ENCODE data around the gene OR7G3. TPM values are rescaled to one million over a fixed set of nuclear protein-coding genes. Genes with fewer than 3 reads are reported as not detected.
A peak's percentile ranks its signal among the peaks of the same experiment; 100 is the strongest.

OR7G3 gene
- polyA plus RNA-seq, 1 donor from 2014 or later, result not detected

- no peak overlapping the region for H3K4me2 ChIP-seq (ENCODE audit: low read length)
- peaks cover 90% of the 10 kb centered on the region for H3K79me2 ChIP-seq (replicated peaks; ENCODE audit: insufficient read depth, low read length)
- no peaks in the 10 kb centered on the region for H3F3A ChIP-seq (ENCODE audit: insufficient read depth, low read length, poor library complexity, severe bottlenecking)
- H3K27ac ChIP-seq (ENCODE audit: low read length), result no peak overlapping the region
- H3K4me3 ChIP-seq (ENCODE audit: low read length), result no peak overlapping the region
- H3K9me2 ChIP-seq (ENCODE audit: insufficient read depth, low read length), result no peaks in the 10 kb centered on the region
- peaks cover 7% of the 10 kb centered on the region for H3K9me3 ChIP-seq (ENCODE audit: low read length)
- TF ChIP-seq EP300 (conservative IDR thresholded peaks at IDR 0.05; ENCODE audit: poor library complexity, severe bottlenecking) (no peak), TAF1 (IDR thresholded peaks at IDR 0.05; ENCODE audit: low read depth) (no peak), SMC3 (conservative IDR thresholded peaks at IDR 0.05; ENCODE audit: poor library complexity) (no peak), RAD21 (conservative IDR thresholded peaks at IDR 0.05) (no peak), CTCF (IDR thresholded peaks at IDR 0.05; ENCODE audit: poor library complexity, severe bottlenecking) (no peak), EZH2 (IDR thresholded peaks at IDR 0.05; ENCODE audit: borderline replicate concordance, insufficient read depth, low read length, poor library complexity, severe bottlenecking) (no peak), MXI1 (conservative IDR thresholded peaks at IDR 0.05; ENCODE audit: poor library complexity, severe bottlenecking) (no peak), POLR2AphosphoS5 (IDR thresholded peaks at IDR 0.05) (no peak), REST (IDR thresholded peaks at IDR 0.05; ENCODE audit: borderline replicate concordance) (no peak)
- H4K20me1 ChIP-seq (ENCODE audit: insufficient read depth), result no peaks in the 10 kb centered on the region
- H2AFZ ChIP-seq (ENCODE audit: low read depth, low read length), result no peak overlapping the region
- H3K36me3 ChIP-seq (ENCODE audit: insufficient read depth, low read length), result peaks cover 12% of the 10 kb centered on the region
- no peaks in the 10 kb centered on the region for H3K27me3 ChIP-seq (ENCODE audit: insufficient read depth, low read depth, low read length)
- H3K9ac ChIP-seq (ENCODE audit: low read length), result no peak overlapping the region
Observed at GRCh38 chr19:9144920-9145319, 18.2 kb upstream of the OR7G3 start.

GRCh38 chr19:9140159-9140874, 13.6 kb upstream of the OR7G3 start, which contains the start of gene ZNF317:
Gene ZNF317 (plus strand): TSS chr19:9140397. CDS start chr19:9156017, 15,620 bp downstream.
- H3F3A ChIP-seq (ENCODE audit: insufficient read depth, low read length, poor library complexity, severe bottlenecking), result no peaks in the 10 kb centered on the region
- H3K27ac ChIP-seq (ENCODE audit: low read length), result peak within 1 kb of the TSS; percentile 75
- H3K9ac ChIP-seq (ENCODE audit: low read length), result peak within 1 kb of the TSS; percentile 88
- TF ChIP-seq POLR2AphosphoS5 (IDR thresholded peaks at IDR 0.05) (peak; percentile 94), TAF1 (IDR thresholded peaks at IDR 0.05; ENCODE audit: low read depth) (peak; percentile 90), MXI1 (conservative IDR thresholded peaks at IDR 0.05; ENCODE audit: poor library complexity, severe bottlenecking) (peak; percentile 91), EP300 (conservative IDR thresholded peaks at IDR 0.05; ENCODE audit: poor library complexity, severe bottlenecking) (peak; percentile 25), REST (IDR thresholded peaks at IDR 0.05; ENCODE audit: borderline replicate concordance) (no peak), RAD21 (conservative IDR thresholded peaks at IDR 0.05) (peak; percentile 17), SMC3 (conservative IDR thresholded peaks at IDR 0.05; ENCODE audit: poor library complexity) (no peak), EZH2 (IDR thresholded peaks at IDR 0.05; ENCODE audit: borderline replicate concordance, insufficient read depth, low read length, poor library complexity, severe bottlenecking) (no peak), CTCF (IDR thresholded peaks at IDR 0.05; ENCODE audit: poor library complexity, severe bottlenecking) (peak; percentile 10)
- no peaks in the 10 kb centered on the region for H3K27me3 ChIP-seq (ENCODE audit: insufficient read depth, low read depth, low read length)
- peaks cover 51% of the 10 kb centered on the region for H3K79me2 ChIP-seq (replicated peaks; ENCODE audit: insufficient read depth, low read length)
- peak within 1 kb of the TSS; percentile 99 for H2AFZ ChIP-seq (ENCODE audit: low read depth, low read length)
- no peaks in the 10 kb centered on the region for H3K9me3 ChIP-seq (ENCODE audit: low read length)
- no peaks in the 10 kb centered on the region for H4K20me1 ChIP-seq (ENCODE audit: insufficient read depth)
- H3K4me2 ChIP-seq (ENCODE audit: low read length), result peak within 1 kb of the TSS; percentile 90
- no peaks in the 10 kb centered on the region for H3K36me3 ChIP-seq (ENCODE audit: insufficient read depth, low read length)
- H3K4me3 ChIP-seq (ENCODE audit: low read length), result peak within 1 kb of the TSS; percentile 76
- no peaks in the 10 kb centered on the region for H3K9me2 ChIP-seq (ENCODE audit: insufficient read depth, low read length)

Measured in neural cell (in vitro differentiated cells).